ENCODE results near the gene NPTX2.

DNA sequence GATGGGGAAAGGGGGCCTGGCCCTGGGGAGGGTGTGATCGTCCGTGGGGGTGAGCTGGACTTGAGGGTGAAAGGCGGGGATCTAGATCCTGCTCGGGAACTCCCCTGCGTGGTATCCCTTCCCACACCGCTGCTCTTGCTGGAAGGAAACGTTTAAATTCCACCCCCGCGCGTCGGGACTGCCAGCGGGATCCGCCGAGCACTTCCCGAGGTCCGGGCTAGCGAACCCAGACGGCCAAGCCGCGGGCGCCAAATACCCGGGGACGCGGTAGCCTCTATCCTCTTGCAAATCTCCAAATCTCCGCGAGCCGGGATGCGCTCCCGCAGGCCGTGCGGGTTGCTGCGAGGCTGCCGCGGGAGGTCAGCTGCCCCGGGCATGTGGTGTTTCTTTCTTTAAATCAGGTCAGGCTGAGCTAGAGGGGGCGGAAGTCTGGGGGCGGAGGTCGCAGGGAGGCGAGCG lies 904 bp downstream of the NPTX2 start:
- TF ChIP-seq, protein P1, sequence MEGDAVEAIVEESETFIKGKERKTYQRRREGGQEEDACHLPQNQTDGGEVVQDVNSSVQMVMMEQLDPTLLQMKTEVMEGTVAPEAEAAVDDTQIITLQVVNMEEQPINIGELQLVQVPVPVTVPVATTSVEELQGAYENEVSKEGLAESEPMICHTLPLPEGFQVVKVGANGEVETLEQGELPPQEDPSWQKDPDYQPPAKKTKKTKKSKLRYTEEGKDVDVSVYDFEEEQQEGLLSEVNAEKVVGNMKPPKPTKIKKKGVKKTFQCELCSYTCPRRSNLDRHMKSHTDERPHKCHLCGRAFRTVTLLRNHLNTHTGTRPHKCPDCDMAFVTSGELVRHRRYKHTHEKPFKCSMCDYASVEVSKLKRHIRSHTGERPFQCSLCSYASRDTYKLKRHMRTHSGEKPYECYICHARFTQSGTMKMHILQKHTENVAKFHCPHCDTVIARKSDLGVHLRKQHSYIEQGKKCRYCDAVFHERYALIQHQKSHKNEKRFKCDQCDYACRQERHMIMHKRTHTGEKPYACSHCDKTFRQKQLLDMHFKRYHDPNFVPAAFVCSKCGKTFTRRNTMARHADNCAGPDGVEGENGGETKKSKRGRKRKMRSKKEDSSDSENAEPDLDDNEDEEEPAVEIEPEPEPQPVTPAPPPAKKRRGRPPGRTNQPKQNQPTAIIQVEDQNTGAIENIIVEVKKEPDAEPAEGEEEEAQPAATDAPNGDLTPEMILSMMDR (conservative IDR thresholded peaks at IDR 0.05): no peak
- no peak for TF ChIP-seq EZH2 (IDR thresholded peaks at IDR 0.05; ENCODE audit: low read depth)
